K562 (cell line): ENCODE results near the gene MUCL3. TPM values are rescaled to one million over a fixed set of nuclear protein-coding genes. Genes with fewer than 3 reads are reported as not detected.

ENCODE experiments used
- ARID2 ChIP-seq: fragments of 450-650 bp; IDR thresholded peaks from 2 replicates; pipeline ENCODE4 v1.6.1; 2017; ENCODE audit warnings: antibody characterized with exemption, mild to moderate bottlenecking
- BRD4 ChIP-seq: fragments of 200-600 bp; sonication (generic); IDR thresholded peaks from 2 replicates; pipeline ENCODE4 v1.6.1; 2017; ENCODE audit warnings: inconsistent platforms
- CBX1 ChIP-seq: sonication (generic); IDR thresholded peaks from 2 replicates; pipeline ENCODE4 v1.6.1; 2016; ENCODE audit warnings: antibody characterized with exemption, low read depth, mild to moderate bottlenecking
- ETS1 ChIP-seq: conservative IDR thresholded peaks from 2 replicates; pipeline ENCODE4 v1.6.1; 2011; ENCODE audit warnings: low read depth, mild to moderate bottlenecking, low read length; ENCODE audit not compliant: control insufficient read depth
- ETV1 ChIP-seq: fragments of 450-650 bp; conservative IDR thresholded peaks from 2 replicates; pipeline ENCODE4 v1.6.1; 2016; ENCODE audit warnings: missing genetic modification characterization, control low read depth, low read depth, missing compliant biosample characterization
- FOXK2 ChIP-seq, 2 experiments: fragments of 450-650 bp; IDR thresholded peaks in 1 of 2; conservative IDR thresholded peaks in 1 of 2; 2 replicates each; pipeline ENCODE4 v1.6.1; 2016; ENCODE audit warnings: low read depth in 2 of 2, mild to moderate bottlenecking in 1 of 2
- FOXP4 ChIP-seq: sonication (generic); formaldehyde crosslinking; IDR thresholded peaks from 2 replicates; pipeline ENCODE4 v1.8.0; 2022; ENCODE audit warnings: mild to moderate bottlenecking, missing genetic modification reagents, borderline replicate concordance
- HES1 ChIP-seq: fragments of 450-650 bp; IDR thresholded peaks from 2 replicates; pipeline ENCODE4 v1.6.1; 2016; ENCODE audit warnings: low read depth, mild to moderate bottlenecking, moderate library complexity
- HINFP ChIP-seq: fragments of 450-650 bp; conservative IDR thresholded peaks from 2 replicates; pipeline ENCODE4 v1.6.1; 2016; ENCODE audit warnings: missing genetic modification characterization, low read depth, mild to moderate bottlenecking, control low read depth, missing compliant biosample characterization
- JUND ChIP-seq, 2 experiments: IDR thresholded peaks; 2 replicates in 1 of 2; 3 replicates in 1 of 2; pipeline ENCODE4 v1.6.1; 2011; ENCODE audit warnings: borderline replicate concordance in 2 of 2, low read depth in 2 of 2, low read length in 2 of 2, improper control_type of control experiment in 1 of 2, missing biosample characterization in 1 of 2, missing genetic modification characterization in 1 of 2, missing genetic modification reagents in 1 of 2
- NFATC3 ChIP-seq: fragments of 450-650 bp; IDR thresholded peaks from 2 replicates; pipeline ENCODE4 v1.6.1; 2017; ENCODE audit warnings: mild to moderate bottlenecking
- RCOR1 ChIP-seq, 2 experiments: IDR thresholded peaks; 2 replicates each; pipeline ENCODE4 v1.6.1; 2012; ENCODE audit warnings: low read depth in 2 of 2, low read length in 2 of 2, borderline replicate concordance in 1 of 2, improper control_type of control experiment in 1 of 2
- SIX5 ChIP-seq, 2 experiments: IDR thresholded peaks; 2 replicates each; pipeline ENCODE4 v1.6.1; 2011; ENCODE audit warnings: low read length in 2 of 2, borderline replicate concordance in 1 of 2, low read depth in 1 of 2, mild to moderate bottlenecking in 1 of 2, moderate library complexity in 1 of 2; ENCODE audit not compliant: insufficient read depth in 1 of 2
- SNIP1 ChIP-seq: fragments of 450-650 bp; IDR thresholded peaks from 2 replicates; pipeline ENCODE4 v1.7.1; 2017; ENCODE audit warnings: low read depth, mild to moderate bottlenecking
- SREBF1 ChIP-seq: fragments of 150-350 bp; IDR thresholded peaks from 2 replicates; pipeline ENCODE4 v1.6.1; 2014; ENCODE audit warnings: antibody characterized with exemption, low read depth, low read length, borderline replicate concordance
- TCF3 ChIP-seq: sonication (generic); formaldehyde crosslinking; IDR thresholded peaks from 2 replicates; pipeline ENCODE4 v1.4.0; 2020; ENCODE audit warnings: mild to moderate bottlenecking, missing genetic modification reagents
- ZEB2 ChIP-seq: fragments of 450-650 bp; IDR thresholded peaks from 2 replicates; pipeline ENCODE4 v1.6.1; 2016
- ZNF668 ChIP-seq: fragments of 250-450 bp; sonication (Bioruptor Pico); IDR thresholded peaks from 2 replicates; pipeline ENCODE4 v1.8.0; 2022; ENCODE audit warnings: mild to moderate bottlenecking, inconsistent platforms
- ZNF76 ChIP-seq: fragments of 250-450 bp; sonication (Bioruptor Pico); IDR thresholded peaks from 2 replicates; pipeline ENCODE4 v1.4.0; 2020; ENCODE audit warnings: mild to moderate bottlenecking, moderate library complexity, borderline replicate concordance
- polyA plus RNA-seq, 8 experiments: library from polyadenylated mRNA; depleted of rRNA in 4 of 8; stranded (reverse) in 5 of 8; unstranded in 3 of 8; fragments of >200 nt; fragmentation: Nextera tagmentation in 2 of 8; fragmentation: Illumina TruSeq in 1 of 8; extraction: Ambion mirVana in 2 of 8; extraction: Trizol in 1 of 8; gene quantifications; 2 replicates each; pipeline versions ENCODE4 v1.2.1 to v1.2.3, GENCODE V29; 2011 to 2014; ENCODE audit warnings: inconsistent platforms in 1 of 8, missing spikeins in 1 of 8
- total RNA-seq, 7 experiments: library from RNA; depleted of rRNA in 6 of 7; stranded (reverse); fragments of >200 nt in 6 of 7; fragmentation: Illumina TruSeq in 2 of 7; extraction: Trizol in 2 of 7; gene quantifications; 2 replicates each; pipeline versions ENCODE4 v1.2.1 to v1.2.3, GENCODE V29; 2011 to 2021; ENCODE audit warnings: low replicate concordance in 1 of 7

MUCL3 gene
- total and polyA plus RNA-seq, 9 of the 15 experiments (the other 6 are each of a cell fraction or from before 2014, with no cell fraction given), result 0.07 TPM; not detected in 8

- TF ChIP-seq FOXP4 (CRISPR knock-in tag), result peak; percentile 18; the same call in 1 of the 2 replicates
- peak; percentile 98 for TF ChIP-seq CBX1
- TF ChIP-seq BRD4, result 0 out of 2 replicates have a peak, but pooled peaks have one; percentile 32
- peak; percentile 60 for TF ChIP-seq HINFP
- TF ChIP-seq SREBF1, result peak; percentile 78; the same call in 1 of the 2 replicates
- peak; percentile 71 for TF ChIP-seq JUND (IDR thresholded peaks at IDR 0.05; ENCODE audit: borderline replicate concordance, low read depth, low read length)
- peak; percentile 32; the same call in 1 of the 3 replicates for TF ChIP-seq JUND (tag; IDR thresholded peaks at IDR 0.05; ENCODE audit: borderline replicate concordance, low read depth, low read length)
- no peak for TF ChIP-seq ZNF668 (CRISPR knock-in tag)
- TF ChIP-seq SIX5 (IDR thresholded peaks at IDR 0.05; ENCODE audit: borderline replicate concordance in 1 of 2, insufficient read depth in 1 of 2, low read depth in 1 of 2, low read length in 2 of 2), result peak; percentile 99
- TF ChIP-seq HES1, result peak; percentile 49
- peak; percentile 67 to 94; a peak in 3 of 4 replicates for TF ChIP-seq RCOR1 (IDR thresholded peaks at IDR 0.05; ENCODE audit: borderline replicate concordance in 1 of 2, low read depth in 2 of 2, low read length in 2 of 2)
- peak; percentile 49; the same call in 1 of the 2 replicates for TF ChIP-seq SNIP1
- peak; percentile 93 for TF ChIP-seq NFATC3
- TF ChIP-seq ETV1 (tag), result peak; percentile 81
- peak; percentile 100 for TF ChIP-seq ZEB2
- TF ChIP-seq TCF3 (CRISPR knock-in tag), result peak; percentile 6; the same call in 1 of the 2 replicates
- peak; percentile 52; the same call in 1 of the 2 replicates for TF ChIP-seq ARID2
- TF ChIP-seq FOXK2 (conservative IDR thresholded peaks at IDR 0.05 in 1 of 2, IDR thresholded peaks at IDR 0.05 in 1 of 2; ENCODE audit: low read depth in 2 of 2), result peak; percentile 70 to 71; a peak in 3 of 4 replicates
- peak; percentile 92; the same call in 1 of the 2 replicates for TF ChIP-seq ZNF76
- TF ChIP-seq ETS1, result peak; percentile 96
Measured at GRCh38 chr6:30907758-30908591, 32.8 kb upstream of the MUCL3 start, which contains the start of gene GTF2H4 (continued).
